ENCODE data around the gene TMPO. TPM values are rescaled to one million over a fixed set of nuclear protein-coding genes. Genes with fewer than 3 reads are reported as not detected.
"Not testable (repeated sequence)": the region's sequence is repeated elsewhere in the genome, so short reads cannot be mapped to it uniquely, and the experiment has no call there.

TMPO gene
- total RNA-seq, 1 donor from 2014 or later: 45.0 TPM

GRCh38 chr12:98595243-98595988 lies 80.0 kb downstream of the TMPO start:
- no peak for FAIRE-seq
- TF ChIP-seq, protein P1, sequence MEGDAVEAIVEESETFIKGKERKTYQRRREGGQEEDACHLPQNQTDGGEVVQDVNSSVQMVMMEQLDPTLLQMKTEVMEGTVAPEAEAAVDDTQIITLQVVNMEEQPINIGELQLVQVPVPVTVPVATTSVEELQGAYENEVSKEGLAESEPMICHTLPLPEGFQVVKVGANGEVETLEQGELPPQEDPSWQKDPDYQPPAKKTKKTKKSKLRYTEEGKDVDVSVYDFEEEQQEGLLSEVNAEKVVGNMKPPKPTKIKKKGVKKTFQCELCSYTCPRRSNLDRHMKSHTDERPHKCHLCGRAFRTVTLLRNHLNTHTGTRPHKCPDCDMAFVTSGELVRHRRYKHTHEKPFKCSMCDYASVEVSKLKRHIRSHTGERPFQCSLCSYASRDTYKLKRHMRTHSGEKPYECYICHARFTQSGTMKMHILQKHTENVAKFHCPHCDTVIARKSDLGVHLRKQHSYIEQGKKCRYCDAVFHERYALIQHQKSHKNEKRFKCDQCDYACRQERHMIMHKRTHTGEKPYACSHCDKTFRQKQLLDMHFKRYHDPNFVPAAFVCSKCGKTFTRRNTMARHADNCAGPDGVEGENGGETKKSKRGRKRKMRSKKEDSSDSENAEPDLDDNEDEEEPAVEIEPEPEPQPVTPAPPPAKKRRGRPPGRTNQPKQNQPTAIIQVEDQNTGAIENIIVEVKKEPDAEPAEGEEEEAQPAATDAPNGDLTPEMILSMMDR (IDR thresholded peaks at IDR 0.05; ENCODE audit: insufficient read depth, low read length, severe bottlenecking): no peak
- peak; percentile 74 for DNase-seq (ENCODE audit: low read depth)
- Histone ChIP-seq H3K27me3 (ENCODE audit: control insufficient read depth, insufficient read depth, low read length) (no peaks in the 10 kb centered on the region), H3K36me3 (ENCODE audit: control insufficient read depth, insufficient read depth, low read length) (peaks cover 14% of the 10 kb centered on the region), H3K4me3 (ENCODE audit: low read depth, low read length) (peak overlapping the region; percentile 88)

DNA sequence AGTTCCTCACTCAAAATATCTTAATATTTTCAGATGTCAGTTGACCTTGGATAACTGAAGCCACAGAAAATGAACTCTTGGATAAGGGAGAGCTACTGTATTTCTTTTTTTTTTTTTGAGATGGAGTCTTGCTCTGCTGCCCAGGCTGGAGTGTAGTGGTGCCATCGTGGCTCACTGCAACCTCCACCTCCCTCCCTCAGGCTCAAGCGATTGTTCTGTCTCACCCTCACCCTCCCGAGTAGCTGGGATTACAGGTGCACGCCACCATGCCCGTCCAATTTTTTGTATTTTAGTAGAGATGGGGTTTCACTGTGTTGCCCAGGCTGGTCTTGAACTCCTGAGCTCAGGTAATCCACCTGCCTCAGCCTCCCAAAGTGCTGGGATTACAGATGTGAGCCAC lies 81.9 kb downstream of the TMPO start:
- not testable (repeated sequence) for H3K27me3 ChIP-seq (ENCODE audit: control insufficient read depth, insufficient read depth, low read length); DNase-seq (ENCODE audit: low read depth); FAIRE-seq; H3K4me3 ChIP-seq (ENCODE audit: low read depth, low read length)
- H3K36me3 ChIP-seq (ENCODE audit: control insufficient read depth, insufficient read depth, low read length): peaks cover 16% of the 10 kb centered on the region

Other genes starting within 250 kb of the TMPO start
- gene SLC25A3, start 78.1 kb downstream of the TMPO start, total RNA-seq: 503 and 786 TPM in 2 replicates
- 4.2 and 10.0 TPM in 2 replicates for gene IKBIP, start 129.2 kb downstream of the TMPO start, total RNA-seq
- 9.1 and 12.4 TPM in 2 replicates for gene APAF1, start 129.7 kb downstream of the TMPO start, total RNA-seq

Measured in bronchial epithelial cell (primary cell).